ENCODE data around the gene MAGI2.
"Not testable (repeated sequence)": the region's sequence is repeated elsewhere in the genome, so short reads cannot be mapped to it uniquely, and the experiment has no call there.

Gene MAGI2

DNA sequence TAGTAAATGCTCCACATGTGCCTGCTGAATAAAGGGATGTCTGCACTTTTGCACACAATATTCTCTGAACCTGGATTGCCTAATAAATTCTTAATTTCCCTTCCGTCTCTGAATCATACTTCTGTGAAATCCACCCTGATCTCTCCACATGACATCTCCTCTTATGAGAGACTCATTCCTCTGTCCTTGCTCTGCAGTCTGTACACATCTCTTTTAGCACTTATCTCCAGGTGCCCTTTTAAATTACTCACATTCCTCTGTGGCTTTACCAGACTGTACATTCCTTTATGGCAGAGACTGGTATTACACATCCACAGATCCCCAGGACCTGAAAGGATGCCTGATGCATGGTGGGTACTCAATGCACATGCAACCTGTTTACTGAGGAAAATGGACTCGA is 1127.3 kb downstream of the MAGI2 start:
- DNase-seq: no peak

DNA sequence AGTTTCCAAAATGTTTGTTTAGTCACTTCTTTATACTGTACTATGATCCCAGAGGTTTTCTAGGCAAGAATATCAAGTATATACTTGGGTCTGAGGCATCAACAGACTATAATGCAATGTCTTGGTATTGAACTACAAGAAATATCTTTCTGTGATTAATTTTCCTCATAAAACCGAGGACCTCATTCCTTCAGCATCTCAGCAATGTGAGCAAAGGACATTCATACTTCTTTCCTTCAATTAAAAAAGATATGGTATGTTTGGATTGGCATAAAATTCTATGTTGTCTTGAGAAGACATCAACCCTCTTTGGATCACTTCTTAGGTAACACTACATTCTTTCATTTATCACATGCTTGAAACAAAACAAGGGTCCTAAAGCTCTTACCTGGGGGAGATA is 1130.3 kb downstream of the MAGI2 start:
- no peak for DNase-seq

DNA sequence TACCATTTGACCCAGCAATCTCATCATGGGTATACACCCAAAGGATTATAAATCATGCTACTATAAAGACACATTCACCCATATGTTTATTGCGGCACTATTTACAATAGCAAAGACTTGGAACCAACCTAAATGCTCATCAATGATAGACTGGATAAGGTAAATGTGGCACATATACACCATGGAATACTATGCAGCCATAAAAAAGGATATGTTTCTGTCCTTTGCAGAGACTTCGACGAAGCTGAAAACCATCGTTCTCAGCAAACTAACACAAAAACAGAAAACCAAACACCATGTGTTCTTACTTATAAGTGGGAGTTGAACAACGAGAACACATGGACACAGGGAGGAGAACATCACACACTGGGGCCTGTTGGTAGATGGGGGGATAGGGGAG is 1131.2 kb downstream of the MAGI2 start:
- not testable (repeated sequence) for DNase-seq

DNA sequence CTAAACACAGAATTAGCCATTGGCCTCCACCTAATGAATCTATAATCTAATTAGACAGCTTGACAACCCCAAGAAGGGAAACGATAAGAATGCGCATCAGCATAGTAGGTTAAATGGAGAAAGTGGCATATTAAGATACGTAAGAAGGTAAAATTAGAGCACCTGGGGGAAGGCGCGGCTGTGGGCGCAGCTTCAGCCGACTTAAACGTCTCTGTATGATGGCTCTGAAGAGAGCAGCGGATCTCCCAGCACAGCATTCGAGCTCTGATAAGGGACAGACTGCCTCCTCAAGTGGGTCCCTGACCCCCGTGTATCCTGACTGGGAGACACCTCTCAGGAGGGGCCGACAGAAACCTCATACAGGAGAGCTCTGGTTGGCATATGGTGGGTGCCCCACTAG is 1136.1 kb downstream of the MAGI2 start:
- no peak for DNase-seq

DNA sequence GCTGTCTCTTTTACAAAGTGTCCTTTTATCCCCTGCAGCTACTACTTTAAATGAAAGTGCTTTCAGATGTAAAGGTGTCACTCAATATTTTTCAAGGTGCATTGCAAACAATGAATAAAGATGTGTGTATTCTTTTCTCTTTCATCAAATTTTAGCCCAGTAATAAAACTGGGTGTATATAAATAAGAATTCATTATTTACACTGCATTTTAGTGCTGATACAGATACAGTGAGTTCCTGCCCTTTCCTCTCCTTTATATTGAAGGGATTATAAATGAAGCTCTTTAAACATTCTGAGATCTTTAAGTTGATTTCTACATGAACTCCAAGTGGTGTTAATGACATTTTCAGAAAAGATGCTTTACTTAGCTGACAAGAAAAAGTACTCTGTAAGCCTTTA is 1137.4 kb downstream of the MAGI2 start:
- no peak for DNase-seq

DNA sequence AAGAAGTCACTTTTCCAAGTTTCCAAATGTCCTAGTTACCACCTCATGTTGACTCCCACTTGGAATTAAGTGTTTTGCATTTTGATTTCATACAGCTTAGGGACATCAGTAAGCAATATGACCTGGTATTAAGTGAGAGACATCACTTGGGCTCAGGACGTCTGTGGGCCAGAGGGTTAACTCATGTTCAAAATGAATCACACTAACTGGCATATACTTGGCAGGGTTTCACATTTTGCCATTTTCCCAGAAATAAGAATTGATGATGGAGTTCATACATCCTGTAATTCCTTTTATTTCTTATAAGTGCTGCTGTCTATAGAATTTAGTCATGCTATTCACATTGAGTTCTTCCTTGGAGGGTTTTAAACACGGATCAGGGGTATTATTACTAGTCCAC is 1138.3 kb downstream of the MAGI2 start:
- no peak for DNase-seq

DNA sequence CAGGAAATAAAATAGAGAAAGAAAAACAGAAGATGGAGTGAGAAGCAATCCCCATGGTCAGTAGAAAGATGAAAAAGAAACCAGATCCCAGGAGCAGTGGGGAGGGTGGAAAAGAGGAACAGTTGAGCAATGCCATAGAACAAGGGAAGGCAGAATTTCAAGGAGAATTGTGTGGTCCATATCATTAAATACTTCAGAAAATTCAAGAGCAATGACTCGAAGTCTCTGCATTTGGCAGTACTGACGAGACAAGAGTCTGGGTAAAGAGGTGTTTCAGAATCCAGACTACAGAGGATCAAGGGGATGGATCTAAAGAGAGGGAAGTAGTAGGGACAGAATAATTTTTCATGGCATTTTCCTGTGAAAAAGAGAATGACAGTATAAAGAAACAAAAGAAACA is 1142.3 kb downstream of the MAGI2 start:
- DNase-seq: no peak

DNA sequence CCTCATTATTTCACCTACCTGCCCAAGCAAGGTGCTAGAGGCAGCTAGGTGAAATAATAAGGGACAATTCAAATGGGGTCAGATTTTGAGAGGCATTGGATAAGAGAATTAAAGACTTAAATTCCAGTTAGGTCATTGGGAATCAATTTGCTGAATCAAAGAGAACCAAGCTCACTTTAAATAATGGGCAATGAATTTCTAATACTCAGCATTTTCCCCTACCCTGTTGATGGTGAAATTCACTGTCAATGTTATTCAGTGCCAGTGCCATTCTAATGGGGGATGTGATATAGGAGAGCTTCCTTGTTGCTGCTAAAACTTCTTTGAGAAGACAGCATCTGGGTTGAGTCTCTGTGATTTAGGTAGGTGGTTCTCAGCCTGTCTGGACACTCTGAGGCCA is 1145.6 kb downstream of the MAGI2 start:
- no peak for DNase-seq

DNA sequence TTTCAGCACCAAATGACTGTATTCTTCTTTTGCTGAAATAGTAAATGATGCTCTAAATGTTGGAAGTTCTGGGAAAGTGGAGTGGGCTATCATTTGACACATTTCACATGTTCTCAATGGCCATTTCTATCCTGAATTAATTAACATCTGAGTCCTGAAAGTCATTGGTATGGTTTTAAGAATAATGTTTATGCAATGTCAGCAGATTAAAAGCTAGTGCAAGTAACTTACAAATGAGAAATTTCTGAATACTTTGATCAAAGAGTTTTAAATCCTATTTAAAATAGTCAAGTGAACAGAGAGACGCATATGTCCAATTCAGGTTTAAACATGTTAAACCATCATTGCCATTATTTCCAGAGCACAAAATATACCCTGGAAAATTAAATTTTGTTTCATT is 1146.8 kb downstream of the MAGI2 start:
- DNase-seq: no peak

DNA sequence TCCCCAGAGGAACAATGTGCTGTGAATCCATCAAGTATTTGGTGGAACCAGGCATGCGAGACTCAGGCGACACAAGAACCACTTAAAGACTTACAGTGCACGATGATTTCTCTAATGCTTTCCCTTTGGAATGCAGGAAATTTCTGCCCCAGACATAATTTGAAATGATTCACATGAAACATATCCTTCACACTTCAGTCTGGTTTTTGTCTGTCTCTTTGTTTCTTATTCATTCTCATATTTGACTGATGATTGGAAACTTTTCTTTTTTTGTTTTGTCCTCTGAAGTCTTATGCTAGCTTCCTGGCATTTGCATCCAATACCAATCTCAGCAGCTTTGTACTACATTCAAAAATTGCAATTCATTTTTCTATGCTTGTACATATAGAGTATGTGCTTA is 1152.1 kb downstream of the MAGI2 start:
- DNase-seq: no peak

DNA sequence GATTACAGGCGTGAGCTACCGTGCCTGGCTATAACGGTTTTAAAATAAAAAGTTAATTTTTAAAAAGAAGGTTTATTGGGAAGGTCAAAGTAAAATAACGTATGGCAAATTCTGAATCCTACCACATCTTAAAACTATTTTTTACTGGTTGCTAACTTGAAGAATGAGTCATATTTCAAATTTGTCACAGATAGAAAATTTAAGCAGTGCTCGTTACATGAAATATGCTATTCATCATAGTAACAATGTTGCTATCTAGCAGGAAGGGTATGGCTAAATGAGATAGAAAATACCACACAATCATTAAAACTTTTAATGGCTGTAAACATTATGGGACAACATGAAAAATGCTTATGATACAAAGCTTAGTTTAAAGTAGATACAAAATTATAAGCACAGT is 1154.4 kb downstream of the MAGI2 start:
- DNase-seq: no peak

DNA sequence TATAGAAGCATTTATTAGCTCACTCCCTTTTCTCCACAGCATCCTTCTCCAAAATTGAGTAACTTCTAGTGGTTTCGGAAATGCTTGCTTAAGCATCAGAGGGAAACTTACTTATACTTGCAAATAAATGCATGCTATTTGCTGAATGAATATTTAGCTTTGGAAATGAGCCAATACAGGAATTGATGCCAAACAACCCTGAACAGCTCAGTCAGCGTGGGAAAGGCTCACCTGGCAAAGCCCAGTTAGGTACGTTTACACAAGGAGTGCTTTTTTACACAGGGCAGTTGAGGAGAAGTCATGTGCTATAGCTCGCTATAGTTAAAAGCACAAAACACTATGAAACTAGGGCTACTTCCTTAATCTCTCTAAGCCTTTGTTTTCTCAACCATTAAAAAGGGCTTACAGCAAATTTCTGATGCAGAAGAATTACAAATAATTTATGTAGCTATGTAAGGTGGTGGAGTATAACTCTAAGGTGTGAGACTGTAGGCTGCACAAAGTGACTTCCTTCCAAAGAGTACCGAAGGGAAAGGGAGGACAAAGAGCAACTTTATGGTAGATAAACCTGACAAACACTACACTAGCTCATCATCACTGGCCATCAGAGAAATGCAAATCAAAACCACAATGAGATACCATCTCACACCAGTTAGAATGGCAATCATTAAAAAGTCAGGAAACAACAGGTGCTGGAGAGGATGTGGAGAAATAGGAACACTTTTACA is 1156.7 kb downstream of the MAGI2 start:
- DNase-seq: no peak

DNA sequence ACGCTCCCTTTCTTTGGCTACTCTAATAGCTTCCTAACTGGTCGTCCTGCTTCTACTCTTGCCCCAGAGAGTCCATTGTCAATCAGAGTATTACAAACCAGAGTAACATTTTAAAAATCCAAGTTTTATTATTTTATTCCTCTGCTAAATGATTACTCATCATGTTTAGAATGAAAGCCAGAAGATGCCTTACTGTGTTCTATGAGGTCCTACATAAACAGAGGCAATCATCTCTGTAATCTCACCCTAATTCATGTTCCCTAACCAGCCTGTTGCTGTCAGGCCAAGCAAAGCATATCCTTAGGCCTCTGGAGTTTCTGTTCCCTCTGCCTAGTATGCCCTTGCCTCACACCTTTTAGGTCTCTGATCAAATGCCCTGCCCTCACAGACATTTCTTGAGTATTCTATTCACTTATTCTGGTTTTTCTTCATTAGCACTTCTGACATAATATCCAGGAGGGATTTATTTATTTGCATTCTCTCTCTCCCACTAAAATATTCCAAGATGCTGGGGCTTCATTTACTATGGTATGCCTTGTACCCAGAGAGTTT is 1157.3 kb downstream of the MAGI2 start:
- no peak for DNase-seq

DNA sequence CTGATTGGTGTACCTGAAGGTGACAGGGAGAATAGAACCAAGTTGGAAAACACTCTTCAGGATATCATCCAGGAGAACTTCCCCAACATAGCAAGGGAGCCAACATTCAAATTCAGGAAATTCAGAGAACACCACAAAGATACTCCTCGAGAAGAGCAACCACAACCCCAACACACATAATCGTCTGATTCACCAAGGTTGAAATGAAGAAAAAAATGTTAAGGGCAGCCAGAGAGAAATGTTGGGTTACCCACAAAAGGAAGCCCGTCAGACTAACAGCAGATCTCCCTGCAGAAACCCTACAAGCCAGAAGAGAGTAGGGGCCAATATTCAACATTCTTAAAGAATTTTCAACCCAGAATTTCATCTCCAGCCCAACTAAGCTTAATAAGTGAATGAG is 1164.0 kb downstream of the MAGI2 start:
- not testable (repeated sequence) for DNase-seq

DNA sequence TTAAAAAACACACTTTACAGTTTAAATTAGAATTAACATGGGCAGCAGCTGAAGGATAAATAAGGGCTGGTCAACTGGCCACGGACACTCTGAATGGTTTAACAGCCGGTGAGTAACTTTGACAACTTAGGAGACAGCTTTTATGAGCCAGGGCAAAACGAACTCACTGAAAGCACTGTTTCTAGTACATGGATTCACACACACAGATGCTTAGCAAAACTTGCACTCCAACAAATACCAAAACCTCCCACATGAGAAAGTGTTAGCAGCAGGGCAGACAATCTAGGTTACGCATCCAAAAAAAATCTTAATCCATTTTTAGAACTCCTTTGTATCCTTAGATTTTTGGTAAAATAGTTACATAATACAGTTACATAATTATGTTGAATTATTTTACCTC is 1168.5 kb downstream of the MAGI2 start:
- DNase-seq: no peak

DNA sequence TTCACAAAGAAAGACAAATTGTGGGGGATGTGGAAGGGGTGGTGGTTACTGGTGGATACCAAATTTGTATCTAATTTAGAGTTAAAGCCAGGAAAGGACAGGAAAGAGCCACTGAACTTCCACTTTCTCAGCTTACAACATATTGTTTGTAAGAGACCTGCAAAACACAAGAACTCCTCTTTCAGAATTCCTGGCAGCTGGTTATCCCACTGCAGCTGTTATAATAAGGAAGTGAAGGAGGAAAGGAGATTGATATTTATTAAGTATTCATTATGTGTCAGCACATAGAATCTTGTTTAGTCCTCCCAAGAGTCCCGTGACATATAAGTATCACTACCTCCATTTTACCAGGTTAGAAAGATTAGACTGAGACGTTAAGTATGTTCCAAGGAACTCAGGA is 1173.2 kb downstream of the MAGI2 start:
- no peak for DNase-seq

DNA sequence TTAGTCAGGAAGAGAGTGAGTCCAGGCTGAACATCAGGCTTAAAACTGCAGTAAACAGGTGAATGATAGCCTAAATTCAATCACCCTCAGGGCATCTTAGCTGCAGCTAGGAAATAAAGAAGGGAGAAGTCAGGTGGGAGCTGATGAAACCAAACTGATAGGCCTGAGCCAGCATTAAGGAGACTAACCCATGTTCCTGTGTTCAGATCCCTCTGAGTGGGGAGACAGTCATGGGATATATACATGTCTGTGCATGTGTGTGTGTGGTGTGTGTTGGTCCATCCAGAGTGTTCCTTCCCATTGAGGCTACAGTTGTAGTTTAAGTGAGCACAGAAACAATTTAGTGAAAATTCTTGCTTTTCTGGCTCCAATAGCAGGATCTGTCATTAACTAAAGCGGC is 1174.0 kb downstream of the MAGI2 start:
- no peak for DNase-seq

DNA sequence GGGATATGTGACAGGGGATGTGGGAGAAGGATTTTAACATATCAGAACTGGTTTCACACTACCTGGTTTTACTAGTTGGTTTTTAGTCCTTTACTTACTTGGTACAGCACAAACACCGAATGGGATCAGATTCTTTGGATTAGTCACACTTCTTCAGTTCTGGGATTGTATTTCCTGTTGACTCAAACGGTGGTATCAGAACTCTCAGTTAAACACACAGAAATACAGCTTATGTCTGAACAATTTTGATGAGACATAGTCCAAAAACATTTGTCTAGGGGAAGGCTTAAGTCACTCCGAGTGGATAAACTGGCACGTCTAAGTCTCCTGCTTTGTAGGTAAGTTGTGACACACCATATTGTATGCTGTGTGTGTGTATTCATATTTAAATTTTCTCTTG is 1174.4 kb downstream of the MAGI2 start:
- no peak for DNase-seq

DNA sequence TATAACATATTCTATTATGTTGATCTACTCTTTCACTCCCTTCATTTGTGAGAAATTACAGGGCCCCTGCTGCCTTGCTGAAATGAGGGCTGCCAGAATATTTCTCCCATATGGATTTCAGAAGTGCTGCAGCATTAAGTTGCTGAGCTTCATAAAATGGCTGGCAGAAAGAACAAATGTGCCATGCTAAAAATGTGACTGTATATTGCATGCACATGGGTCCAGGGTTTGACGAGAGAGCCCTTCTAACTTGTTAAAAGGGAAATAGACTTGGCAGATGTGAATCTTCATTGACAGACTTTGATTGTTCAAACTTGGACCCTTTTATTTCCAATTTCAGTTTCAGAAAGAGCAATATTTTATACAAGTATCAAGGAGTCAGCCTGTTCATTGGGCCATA is 1186.3 kb downstream of the MAGI2 start:
- no peak for DNase-seq

DNA sequence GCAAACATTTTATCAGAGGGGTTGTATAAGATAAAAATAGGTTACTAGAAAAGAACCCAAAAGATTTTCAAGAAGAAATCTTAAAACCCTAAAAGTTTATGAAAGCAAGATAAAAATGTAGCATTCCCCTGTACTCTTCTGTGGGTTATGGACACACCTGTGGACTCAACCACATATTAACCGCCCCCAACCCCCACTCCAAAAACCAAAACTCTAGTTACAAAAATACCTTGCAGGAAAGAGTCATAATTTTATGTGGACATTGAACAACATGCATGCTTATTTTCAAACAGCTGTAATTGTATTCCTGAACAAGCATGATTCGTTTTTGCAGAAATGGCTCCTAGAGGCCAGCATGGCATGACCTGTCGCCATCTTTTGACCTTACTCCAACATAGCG is 1188.0 kb downstream of the MAGI2 start:
- DNase-seq: no peak

DNA sequence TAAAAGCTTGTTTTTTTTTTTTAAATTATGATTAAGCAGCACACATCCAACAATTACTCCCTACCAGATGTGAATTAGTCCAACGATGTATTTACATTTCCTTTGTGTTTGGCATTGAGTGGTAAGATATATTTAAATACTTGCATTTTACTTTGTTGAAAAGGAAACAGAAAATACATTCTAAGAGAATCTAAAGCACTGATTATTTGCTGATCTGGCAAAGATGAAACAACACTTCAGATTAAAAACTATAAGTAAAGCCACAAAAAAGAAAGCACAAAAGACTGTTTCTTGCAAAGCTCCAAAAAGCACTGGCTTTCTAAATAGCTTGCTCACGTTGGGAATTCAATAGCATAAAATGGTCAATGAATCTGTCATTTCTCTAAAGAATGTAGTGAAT is 1188.4 kb downstream of the MAGI2 start:
- DNase-seq: no peak

DNA sequence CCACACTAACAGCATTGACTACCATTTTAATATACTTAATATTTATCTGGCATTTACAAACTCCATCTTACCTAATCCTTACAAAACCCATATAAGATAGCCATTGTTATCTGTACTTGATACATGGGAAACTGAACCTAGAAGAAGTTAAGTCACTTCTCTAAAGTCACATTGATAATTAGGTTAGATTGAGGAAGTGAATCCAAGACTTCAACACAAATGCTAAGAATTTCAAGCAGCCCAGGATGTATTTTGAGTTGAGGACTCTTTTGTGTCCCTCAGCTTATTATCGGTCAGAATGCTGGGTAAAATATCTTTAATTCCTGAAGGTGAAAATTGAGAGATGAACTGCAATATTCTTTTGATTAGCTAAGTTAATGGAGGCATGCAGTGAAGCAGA is 1189.4 kb downstream of the MAGI2 start:
- DNase-seq: no peak

DNA sequence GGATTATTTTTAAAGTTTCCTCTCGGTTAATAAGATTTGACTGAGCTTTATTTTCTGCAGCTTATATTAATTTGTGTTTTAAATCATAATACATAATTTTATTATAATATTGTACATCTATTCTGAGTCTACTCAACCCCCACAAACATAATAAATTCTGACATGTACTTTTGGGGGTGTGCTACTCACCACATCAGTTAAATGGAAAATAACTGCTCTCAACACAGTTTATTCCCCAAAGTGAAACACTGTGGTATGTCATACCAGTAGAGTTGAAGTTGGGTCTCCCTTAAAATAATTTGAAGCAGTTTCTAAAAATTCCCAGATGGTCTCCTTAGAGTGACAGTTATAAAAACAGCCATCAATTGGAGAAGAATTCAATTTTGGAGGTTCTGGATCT is 1191.7 kb downstream of the MAGI2 start:
- no peak for DNase-seq

DNA sequence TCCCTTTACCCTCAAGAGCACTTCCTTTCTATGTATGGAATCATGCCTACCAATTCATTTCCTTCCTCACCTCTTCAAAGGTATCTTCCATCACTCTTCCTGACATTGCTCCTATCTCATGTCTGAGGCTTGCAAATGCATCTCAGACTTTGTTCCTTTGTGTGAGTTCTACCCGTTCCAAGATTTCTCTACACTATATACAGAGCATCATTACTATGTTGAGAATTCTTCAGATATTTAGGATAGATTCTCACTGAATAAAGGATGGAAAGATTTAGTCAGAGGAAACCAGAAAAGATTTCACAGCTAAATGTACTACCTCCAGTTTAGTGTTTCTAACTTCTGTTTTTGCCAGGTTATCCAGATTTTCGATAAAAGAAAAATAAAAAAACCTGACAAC is 1192.2 kb downstream of the MAGI2 start:
- no peak for DNase-seq

DNA sequence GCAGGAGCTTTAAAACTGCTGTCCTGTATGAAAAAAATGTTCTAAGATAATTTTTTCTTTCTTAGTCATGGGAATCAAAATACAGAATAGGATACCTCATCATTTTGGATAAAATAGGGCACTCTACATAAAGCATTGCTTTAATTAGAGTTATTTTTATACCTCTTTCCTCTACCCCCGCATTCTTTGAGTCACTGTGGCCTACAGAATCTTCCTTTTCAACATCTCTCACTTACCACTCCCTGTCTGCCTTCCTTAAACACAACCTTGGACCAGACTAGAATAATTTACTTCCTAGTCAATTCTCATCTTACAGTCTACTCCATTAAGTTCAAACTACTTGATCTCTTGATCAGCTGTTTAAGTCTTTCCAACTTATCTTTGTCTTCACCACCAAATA is 1192.6 kb downstream of the MAGI2 start:
- DNase-seq: no peak

DNA sequence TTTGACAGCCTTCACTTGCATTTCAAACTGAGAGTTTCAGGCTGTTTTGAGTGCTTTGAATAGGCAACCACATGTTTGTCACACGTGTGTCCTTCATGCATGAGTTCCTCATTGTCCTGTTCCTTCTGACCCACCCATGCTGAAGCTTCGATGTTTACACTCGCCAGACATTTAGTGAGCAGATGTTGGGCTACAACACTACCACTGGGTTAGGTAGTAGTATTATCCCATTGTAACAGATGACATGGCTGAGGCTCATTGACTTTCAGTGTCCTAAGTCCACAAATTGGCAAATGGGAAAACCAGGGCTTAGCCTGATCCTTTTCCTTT is 1198.8 kb downstream of the MAGI2 start:
- no peak for DNase-seq

Measured in stimulated activated CD4-positive, alpha-beta T cell treated with anti-CD3 and anti-CD28 coated beads, Interleukin-4, amount 100 ng/mL, for 1 hour (primary cell).